Colonic mucosa (tissue), 4 donors: ENCODE results near the gene USP34. TPM values are rescaled to one million over a fixed set of nuclear protein-coding genes. Genes with fewer than 3 reads are reported as not detected.
A peak's percentile ranks its signal among the peaks of the same experiment; 100 is the strongest.

Source experiments
- DNase-seq: peaks from one replicate; pipeline ENCODE4 v3.0.0-alpha.2; 2020
- H3K27ac ChIP-seq: fragments of 200-600 bp; one replicate; pipeline ENCODE4 v1.8.0; 2021
- H3K27me3 ChIP-seq: fragments of 200-600 bp; one replicate; pipeline ENCODE4 v1.8.0; 2021
- H3K36me3 ChIP-seq: fragments of 200-600 bp; one replicate; pipeline ENCODE4 v1.8.0; 2021
- H3K4me1 ChIP-seq: fragments of 200-600 bp; one replicate; pipeline ENCODE4 v1.8.0; 2021; ENCODE audit warnings: mild to moderate bottlenecking
- H3K4me3 ChIP-seq: fragments of 200-600 bp; one replicate; pipeline ENCODE4 v1.8.0; 2021
- H3K9ac ChIP-seq, 2 donors: one replicate each; pipeline ENCODE4 v1.7.0; 2013; ENCODE audit warnings: control low read depth in 2 of 2, low read depth in 2 of 2, low read length in 2 of 2
- H3K9me3 ChIP-seq: fragments of 200-600 bp; one replicate; pipeline ENCODE4 v1.8.0; 2021
- CTCF ChIP-seq: fragments of 200-600 bp; IDR thresholded peaks from one replicate; pipeline ENCODE4 v1.8.0; 2022; ENCODE audit warnings: antibody characterized with exemption, mild to moderate bottlenecking
- intact Hi-C: fragments of 100-400 bp; cut with DNase I; formaldehyde crosslinking; loops from one replicate; pipeline ENCODE4 v1.14.1; 2022
- total RNA-seq, 2 donors: library from RNA; stranded (reverse); fragmentation: NEBNext Ultra II Directional in 1 of 2; extraction: Animal tissue kit (Norgen Biotek cat#: 25700) in 1 of 2; gene quantifications; one replicate each; pipeline ENCODE4 v1.2.1, GENCODE V29; 2021
- donor health status: healthy.
- donor health status: DM: no; HTN: no; CAD: no.
- donor health status: DM: no; HTN: no; CAD: no.

Gene USP34, protein sequence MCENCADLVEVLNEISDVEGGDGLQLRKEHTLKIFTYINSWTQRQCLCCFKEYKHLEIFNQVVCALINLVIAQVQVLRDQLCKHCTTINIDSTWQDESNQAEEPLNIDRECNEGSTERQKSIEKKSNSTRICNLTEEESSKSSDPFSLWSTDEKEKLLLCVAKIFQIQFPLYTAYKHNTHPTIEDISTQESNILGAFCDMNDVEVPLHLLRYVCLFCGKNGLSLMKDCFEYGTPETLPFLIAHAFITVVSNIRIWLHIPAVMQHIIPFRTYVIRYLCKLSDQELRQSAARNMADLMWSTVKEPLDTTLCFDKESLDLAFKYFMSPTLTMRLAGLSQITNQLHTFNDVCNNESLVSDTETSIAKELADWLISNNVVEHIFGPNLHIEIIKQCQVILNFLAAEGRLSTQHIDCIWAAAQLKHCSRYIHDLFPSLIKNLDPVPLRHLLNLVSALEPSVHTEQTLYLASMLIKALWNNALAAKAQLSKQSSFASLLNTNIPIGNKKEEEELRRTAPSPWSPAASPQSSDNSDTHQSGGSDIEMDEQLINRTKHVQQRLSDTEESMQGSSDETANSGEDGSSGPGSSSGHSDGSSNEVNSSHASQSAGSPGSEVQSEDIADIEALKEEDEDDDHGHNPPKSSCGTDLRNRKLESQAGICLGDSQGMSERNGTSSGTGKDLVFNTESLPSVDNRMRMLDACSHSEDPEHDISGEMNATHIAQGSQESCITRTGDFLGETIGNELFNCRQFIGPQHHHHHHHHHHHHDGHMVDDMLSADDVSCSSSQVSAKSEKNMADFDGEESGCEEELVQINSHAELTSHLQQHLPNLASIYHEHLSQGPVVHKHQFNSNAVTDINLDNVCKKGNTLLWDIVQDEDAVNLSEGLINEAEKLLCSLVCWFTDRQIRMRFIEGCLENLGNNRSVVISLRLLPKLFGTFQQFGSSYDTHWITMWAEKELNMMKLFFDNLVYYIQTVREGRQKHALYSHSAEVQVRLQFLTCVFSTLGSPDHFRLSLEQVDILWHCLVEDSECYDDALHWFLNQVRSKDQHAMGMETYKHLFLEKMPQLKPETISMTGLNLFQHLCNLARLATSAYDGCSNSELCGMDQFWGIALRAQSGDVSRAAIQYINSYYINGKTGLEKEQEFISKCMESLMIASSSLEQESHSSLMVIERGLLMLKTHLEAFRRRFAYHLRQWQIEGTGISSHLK (N-terminal part only)
- total RNA-seq, result 10 to 100 TPM; 70.8 to 76.3 TPM

- peak within 1 kb of the TSS; percentile 70 for H3K4me3 ChIP-seq
- no peaks in the 10 kb centered on the region for H3K9me3 ChIP-seq
- peak within 1 kb of the TSS; percentile 76 to 98 for H3K9ac ChIP-seq
- peak; percentile 95 for DNase-seq
- peaks cover 5% of the 10 kb centered on the region for H3K4me1 ChIP-seq
- H3K36me3 ChIP-seq, result no peaks in the 10 kb centered on the region
- no peaks in the 10 kb centered on the region for H3K27me3 ChIP-seq
- TF ChIP-seq CTCF, result no peak
- peak within 1 kb of the TSS; percentile 98 for H3K27ac ChIP-seq
- intact Hi-C loops, result loop anchor here (5.0 kb wide), 1 partner anchor 66 kb away; the partner anchor contains the start of gene XPO1
These were observed at the start of gene USP34 for GRCh38 chr2:61470965-61471904. TSS of gene USP34 (minus strand) at chr2:61471087. CDS start at chr2:61470692, 395 bp downstream.

GRCh38 chr2:61520261-61520660 lies 49.4 kb upstream of the USP34 start:
- Histone ChIP-seq H3K27ac (no peak overlapping the region), H3K36me3 (peaks cover 5% of the 10 kb centered on the region), H3K27me3 (no peaks in the 10 kb centered on the region), H3K9me3 (no peaks in the 10 kb centered on the region), H3K4me1 (no peaks in the 10 kb centered on the region), H3K9ac (no peak overlapping the region), H3K4me3 (no peak overlapping the region)
- TF ChIP-seq CTCF, result no peak
- DNase-seq, result no peak
- intact Hi-C loops, result no loop called here

GRCh38 chr2:61512768-61513398 lies 42.0 kb upstream of the USP34 start:
- DNase-seq, result peak; percentile 29
- TF ChIP-seq CTCF, result no peak
- H3K9me3 ChIP-seq, result no peaks in the 10 kb centered on the region
- intact Hi-C loops, result no loop called here
- H3K27ac ChIP-seq, result no peak overlapping the region
- no peak overlapping the region for H3K9ac ChIP-seq
- H3K4me1 ChIP-seq, result no peaks in the 10 kb centered on the region
- peaks cover 3% of the 10 kb centered on the region for H3K36me3 ChIP-seq
- H3K4me3 ChIP-seq, result no peak overlapping the region
- H3K27me3 ChIP-seq, result no peaks in the 10 kb centered on the region

DNA sequence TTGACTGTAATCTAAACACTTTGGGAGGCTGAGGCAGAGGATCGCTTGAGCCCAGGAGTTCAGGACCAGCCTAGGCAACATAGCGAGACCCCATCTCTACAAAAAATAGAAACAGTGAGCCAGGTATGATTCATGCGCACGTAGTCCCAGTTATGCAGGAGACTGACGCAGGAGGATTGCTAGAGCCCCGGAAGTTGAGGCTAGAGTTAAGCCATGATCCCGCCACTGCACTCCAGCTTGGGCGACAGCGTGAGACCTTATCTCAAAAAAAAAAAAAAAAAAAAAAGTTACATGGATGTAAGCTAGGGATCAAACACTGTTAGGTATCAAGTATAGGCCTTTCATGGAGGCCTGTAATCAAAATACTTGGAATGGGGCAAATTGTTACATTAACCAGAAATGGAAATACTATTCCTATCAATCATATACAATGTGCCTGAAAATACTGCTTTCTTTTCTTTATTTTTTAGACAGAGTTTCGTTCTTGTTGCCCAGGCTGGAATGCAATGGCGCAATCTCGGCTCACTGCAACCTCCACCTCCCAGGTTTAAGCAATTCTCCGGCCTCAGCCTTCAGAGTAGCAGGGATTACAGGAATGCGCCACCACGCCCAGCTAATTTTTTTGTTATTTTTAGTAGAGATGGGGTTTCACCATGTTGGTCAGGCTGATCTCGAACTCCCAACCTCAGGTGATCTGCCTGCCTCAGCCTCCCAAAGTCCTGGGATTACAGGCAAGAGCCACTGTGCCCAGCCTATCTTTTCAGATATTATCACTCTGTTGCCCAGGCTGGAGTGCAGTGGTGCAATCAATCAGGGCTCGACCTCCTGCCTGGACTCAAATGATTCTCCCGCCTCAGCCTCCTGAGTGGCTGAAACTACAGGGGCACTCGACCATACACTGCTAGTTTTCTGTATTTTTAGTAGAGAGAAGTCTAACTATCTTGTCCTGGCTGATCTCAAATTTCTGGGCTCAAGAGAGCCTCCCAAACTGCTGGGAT lies 40.1 kb upstream of the USP34 start:
- H3K27me3 ChIP-seq, result no peaks in the 10 kb centered on the region
- peaks cover 4% of the 10 kb centered on the region for H3K36me3 ChIP-seq
- no peak for TF ChIP-seq CTCF
- intact Hi-C loops, result no loop called here
- H3K4me1 ChIP-seq, result no peaks in the 10 kb centered on the region
- no peak overlapping the region for H3K4me3 ChIP-seq
- no peak for DNase-seq
- H3K9me3 ChIP-seq, result no peaks in the 10 kb centered on the region
- no peak overlapping the region for H3K9ac ChIP-seq
- H3K27ac ChIP-seq, result no peak overlapping the region
